Cardiac fibroblast (primary cell): ENCODE measurements around the gene SHISA5.
A peak's percentile ranks its signal among the peaks of the same experiment; 100 is the strongest.

Experiments used
- DNase-seq, 2 donors: peaks; one replicate each; pipeline versions ENCODE4 v3.0.0 to v3.0.0-alpha.2; 2010; ENCODE audit warnings: low read depth in 2 of 2
- H3K4me3 ChIP-seq, 2 donors: replicated peaks in 1 of 2; 1 replicate in 1 of 2; 2 replicates in 1 of 2; pipeline ENCODE4 v1.5.1; 2011; ENCODE audit warnings: low read depth in 2 of 2, low read length in 2 of 2, mild to moderate bottlenecking in 2 of 2, moderate library complexity in 1 of 2
- CTCF ChIP-seq: IDR thresholded peaks from one replicate; pipeline ENCODE4 v1.5.1; 2011; ENCODE audit warnings: low read depth, mild to moderate bottlenecking, low read length, inconsistent platforms

SHISA5 gene

GRCh38 chr3:48460517-48460902 is 43.5 kb downstream of the SHISA5 start:
- DNase-seq: no peak
- no peak overlapping the region for H3K4me3 ChIP-seq
- TF ChIP-seq CTCF: no peak

GRCh38 chr3:48459773-48460516 is 44.0 kb downstream of the SHISA5 start:
- TF ChIP-seq CTCF: no peak
- DNase-seq: no peak
- no peak overlapping the region for H3K4me3 ChIP-seq

DNA sequence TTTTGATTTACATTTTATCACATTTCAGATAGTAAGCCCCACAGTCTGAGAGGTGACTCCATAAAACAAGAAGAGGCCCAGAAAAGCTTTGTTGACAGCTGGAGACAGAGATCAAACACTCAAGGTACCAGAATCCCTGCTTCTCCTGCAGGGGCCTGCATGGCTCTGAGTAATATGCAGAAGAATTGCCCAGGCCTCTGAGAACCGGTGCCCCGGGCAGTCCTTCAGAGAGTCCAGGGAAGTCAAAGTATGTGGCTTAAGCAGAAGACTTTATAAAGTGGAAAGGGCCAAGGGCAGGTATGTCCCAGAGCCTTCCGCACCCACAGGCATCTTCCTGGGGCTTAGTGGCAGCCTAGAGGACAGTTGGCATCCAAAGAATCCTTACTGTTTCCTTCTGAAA is 44.6 kb downstream of the SHISA5 start:
- no peak for DNase-seq
- no peak for TF ChIP-seq CTCF
- no peak overlapping the region for H3K4me3 ChIP-seq

GRCh38 chr3:48456456-48456855 is 47.5 kb downstream of the SHISA5 start:
- H3K4me3 ChIP-seq: no peak overlapping the region
- TF ChIP-seq CTCF: no peak
- no peak for DNase-seq

DNA sequence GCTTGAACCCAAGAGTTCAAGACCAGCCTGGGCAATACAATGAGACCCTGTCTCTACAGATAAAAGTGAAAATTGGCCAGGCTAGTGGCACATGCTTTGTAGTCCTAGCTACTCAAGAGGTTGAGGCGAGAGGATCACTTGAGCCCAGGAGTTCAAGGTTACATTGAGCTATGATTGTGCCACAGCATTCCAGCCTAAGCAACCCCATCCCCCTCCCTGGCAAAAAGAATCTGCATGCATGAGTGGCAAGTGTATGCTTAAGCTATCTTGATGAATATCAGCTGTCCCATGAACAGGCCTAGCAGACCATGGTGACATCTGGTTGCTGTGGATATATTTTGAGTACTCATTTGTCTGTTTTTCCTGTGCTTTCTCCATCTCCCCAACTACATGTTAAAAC is 52.7 kb downstream of the SHISA5 start:
- TF ChIP-seq CTCF: no peak
- no peak overlapping the region for H3K4me3 ChIP-seq
- DNase-seq: no peak

- peak; percentile 83 to 84 for DNase-seq
- H3K4me3 ChIP-seq: peak within 1 kb of the TSS; percentile 84 to 95
- TF ChIP-seq CTCF: no peak
These were observed 57.4 kb downstream of the SHISA5 start, which contains the start of gene ATRIP for GRCh38 chr3:48446425-48447193. TSS of gene ATRIP (plus strand) at chr3:48446737. CDS start at chr3:48446846, 109 bp downstream.
